Osteocyte (in vitro differentiated cells): ENCODE measurements around the gene ECE2. TPM values are rescaled to one million over a fixed set of nuclear protein-coding genes. Genes with fewer than 3 reads are reported as not detected.
A peak's percentile ranks its signal among the peaks of the same experiment; 100 is the strongest.

Experiments
- DNase-seq: peaks from one replicate; pipeline ENCODE4 v3.0.0; 2021; ENCODE audit warnings: mixed read lengths; ENCODE audit not compliant: unreplicated experiment; ENCODE audit errors: extremely low spot score
- H3K27ac Mint-ChIP-seq: one replicate; pipeline ENCODE4 v1.8.0; 2021; ENCODE audit warnings: mild to moderate bottlenecking, mixed read lengths; ENCODE audit not compliant: unreplicated experiment
- H3K27me3 Mint-ChIP-seq: one replicate; pipeline ENCODE4 v1.8.0; 2021; ENCODE audit warnings: mixed read lengths; ENCODE audit not compliant: unreplicated experiment
- H3K36me3 Mint-ChIP-seq: one replicate; pipeline ENCODE4 v1.8.0; 2021; ENCODE audit warnings: mixed read lengths; ENCODE audit not compliant: unreplicated experiment
- H3K4me1 Mint-ChIP-seq: one replicate; pipeline ENCODE4 v1.8.0; 2021; ENCODE audit warnings: mixed read lengths; ENCODE audit not compliant: unreplicated experiment
- H3K4me3 Mint-ChIP-seq: one replicate; pipeline ENCODE4 v1.8.0; 2021; ENCODE audit warnings: mild to moderate bottlenecking, moderate library complexity, mixed read lengths; ENCODE audit not compliant: unreplicated experiment
- H3K9me3 Mint-ChIP-seq: one replicate; pipeline ENCODE4 v1.8.0; 2021; ENCODE audit warnings: mixed read lengths; ENCODE audit not compliant: unreplicated experiment
- CTCF ChIP-seq: fragments of 200-600 bp; sonication (generic); IDR thresholded peaks from 2 replicates; pipeline ENCODE4 v1.5.0; 2021; ENCODE audit warnings: antibody characterized with exemption, mild to moderate bottlenecking, moderate library complexity
- long read RNA-seq: library from polyadenylated mRNA; unstranded; transcript quantifications from one replicate; pipeline ENCODE4 v2.0.0, GENCODE V29; 2021
- total RNA-seq: library from RNA; stranded (reverse); gene quantifications from 2 replicates; pipeline ENCODE4 v1.2.1, GENCODE V29; 2021

The ECE2 gene
- total RNA-seq: not detected in 2 replicates
- long read RNA-seq: 0 reads

GRCh38 chr3:184275961-184276910 is at the start of gene ECE2:
Gene ECE2, plus strand, starts transcription at chr3:184276022. Its CDS starts 132 bp downstream, at chr3:184276154.
- no peak for DNase-seq
- Mint-ChIP-seq H3K27me3 (peaks cover 39% of the 10 kb centered on the region), H3K36me3 (no peaks in the 10 kb centered on the region), H3K9me3 (no peaks in the 10 kb centered on the region), H3K4me1 (no peaks in the 10 kb centered on the region), H3K4me3 (no peak within 1 kb of the TSS), H3K27ac (no peak within 1 kb of the TSS)
- no peak for TF ChIP-seq CTCF

DNA sequence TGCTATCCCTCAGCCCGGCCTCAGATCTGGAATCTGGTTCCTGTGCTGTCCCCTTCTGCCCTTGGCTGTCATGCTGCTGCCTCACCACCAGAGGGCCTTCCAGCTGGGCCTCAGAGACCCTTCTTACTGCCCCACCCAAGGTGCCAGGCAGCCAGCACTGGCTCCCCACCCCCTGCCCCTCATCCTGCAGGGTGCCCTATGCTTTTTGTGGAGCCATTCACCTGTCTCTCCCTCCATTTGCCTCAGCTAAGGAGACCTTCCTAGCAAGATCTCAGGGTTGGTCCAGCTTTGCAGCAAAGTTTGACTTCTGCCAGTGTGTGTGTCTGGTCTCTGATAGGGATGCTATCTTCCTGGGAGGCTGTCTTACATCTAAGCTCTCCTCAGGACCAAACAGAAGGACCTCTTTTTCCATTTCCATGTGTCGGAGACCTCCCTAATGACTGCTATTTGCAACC is 48.3 kb upstream of the ECE2 start:
- TF ChIP-seq CTCF: peak; percentile 73
- Mint-ChIP-seq H3K27ac (no peak overlapping the region), H3K9me3 (no peaks in the 10 kb centered on the region), H3K4me3 (no peak overlapping the region), H3K4me1 (peaks cover 5% of the 10 kb centered on the region), H3K36me3 (no peaks in the 10 kb centered on the region), H3K27me3 (peaks cover 50% of the 10 kb centered on the region)
- no peak for DNase-seq

GRCh38 chr3:184228376-184229137 is 47.3 kb upstream of the ECE2 start:
- DNase-seq: no peak
- peaks cover 52% of the 10 kb centered on the region for H3K27me3 Mint-ChIP-seq
- no peak overlapping the region for H3K27ac Mint-ChIP-seq
- H3K9me3 Mint-ChIP-seq: no peaks in the 10 kb centered on the region
- H3K36me3 Mint-ChIP-seq: no peaks in the 10 kb centered on the region
- peaks cover 5% of the 10 kb centered on the region for H3K4me1 Mint-ChIP-seq
- peak overlapping the region; percentile 70 for H3K4me3 Mint-ChIP-seq
- TF ChIP-seq CTCF: no peak

DNA sequence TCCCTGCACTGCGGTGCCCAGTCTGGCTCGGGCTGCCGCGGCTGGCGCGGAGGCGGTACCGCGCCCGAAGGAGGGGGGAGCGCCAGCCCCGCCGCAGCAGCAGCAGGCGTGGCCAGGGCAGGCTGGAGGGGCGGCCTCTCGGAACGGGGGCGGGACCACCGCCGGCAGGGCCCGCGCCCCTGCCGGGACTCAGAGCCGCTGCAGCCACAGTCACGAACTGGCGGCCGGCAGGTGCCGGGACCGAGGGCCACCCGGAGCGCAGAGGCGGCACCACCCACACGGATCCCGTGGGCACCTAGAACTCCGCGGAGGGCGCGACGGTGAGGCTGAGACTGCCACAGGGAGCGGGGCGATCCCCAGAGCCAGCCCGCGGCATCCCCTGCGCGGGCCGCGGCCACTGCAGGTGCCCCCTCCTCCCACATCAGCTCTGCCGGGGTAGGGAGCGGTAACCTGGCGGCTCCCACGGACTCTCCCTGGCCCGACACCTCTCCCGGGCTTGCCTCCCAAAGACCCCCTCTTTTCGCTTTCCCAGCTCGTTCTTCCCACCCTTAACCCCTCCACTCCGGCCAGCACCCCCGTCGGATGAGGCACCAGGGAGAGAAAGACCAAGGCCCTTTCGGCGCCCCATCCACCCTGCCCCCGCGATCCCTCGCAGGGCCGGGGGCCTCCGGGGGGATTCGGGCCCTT is 46.3 kb upstream of the ECE2 start, which contains the start of gene VWA5B2:
VWA5B2 (plus strand) TSS at position 192 of the 687 bp plus-strand sequence. CDS start 944 bp downstream, outside the sequence.
- Mint-ChIP-seq H3K27ac (no peak within 1 kb of the TSS), H3K9me3 (no peaks in the 10 kb centered on the region), H3K27me3 (peaks cover 48% of the 10 kb centered on the region), H3K36me3 (no peaks in the 10 kb centered on the region), H3K4me3 (peak within 1 kb of the TSS; percentile 70), H3K4me1 (peaks cover 5% of the 10 kb centered on the region)
- peak; percentile 24 for TF ChIP-seq CTCF
- DNase-seq: peak; percentile 86
